Transverse colon (tissue), 4 donors: Measurements from ENCODE around the gene SEMA3E. TPM values are rescaled to one million over a fixed set of nuclear protein-coding genes. Genes with fewer than 3 reads are reported as not detected.

ENCODE experiments used
- DNase-seq: peaks from one replicate; pipeline ENCODE4 v3.0.0-alpha.2; 2019
- H3K27ac ChIP-seq, 4 donors: fragments of 200-600 bp; sonication (generic); 2 replicates each; pipeline ENCODE4 v1.5.1; 2016 to 2018; ENCODE audit warnings: inconsistent platforms in 4 of 4
- H3K27me3 ChIP-seq: fragments of 200-600 bp; sonication (generic); 2 replicates; pipeline ENCODE4 v1.5.1; 2017; ENCODE audit warnings: inconsistent platforms
- H3K36me3 ChIP-seq, 4 donors: fragments of 200-600 bp; sonication (generic); 2 replicates each; pipeline ENCODE4 v1.5.1; 2017 to 2019; ENCODE audit warnings: inconsistent platforms in 4 of 4
- H3K4me1 ChIP-seq, 4 donors: fragments of 200-600 bp; sonication (generic); 2 replicates each; pipeline ENCODE4 v1.5.1; 2017 to 2020; ENCODE audit warnings: inconsistent platforms in 4 of 4
- H3K4me3 ChIP-seq, 4 donors: fragments of 200-600 bp; sonication (generic); 1 replicate in 1 of 4; 2 replicates in 3 of 4; pipeline versions ENCODE4 v1.5.1 to v1.6.1; 2017 to 2019; ENCODE audit warnings: inconsistent platforms in 4 of 4
- H3K9me3 ChIP-seq, 2 donors: fragments of 200-600 bp; sonication (generic); 2 replicates each; pipeline ENCODE4 v1.5.1; 2017 to 2019; ENCODE audit warnings: inconsistent platforms in 2 of 2
- EP300 ChIP-seq: sonication (generic); formaldehyde crosslinking; IDR thresholded peaks from one replicate; pipeline ENCODE4 v1.6.1; 2017; ENCODE audit warnings: antibody characterized with exemption, low read depth
- POLR2A ChIP-seq: fragments of 450-650 bp; IDR thresholded peaks from one replicate; pipeline ENCODE4 v1.6.1; 2016; ENCODE audit warnings: antibody characterized with exemption, mild to moderate bottlenecking, moderate library complexity
- POLR2AphosphoS5 ChIP-seq, 3 donors: sonication (generic); formaldehyde crosslinking; IDR thresholded peaks; one replicate each; pipeline ENCODE4 v1.6.1; 2016; ENCODE audit warnings: antibody characterized with exemption in 3 of 3
- WGBS, 2 donors: methylation state at CpG; one replicate each; pipeline ENCODE4 v1.1.5; 2018; ENCODE audit warnings: low coverage in 1 of 2; 5-methylcytosine and 5-hydroxymethylcytosine counted together
- in situ Hi-C, 4 donors: fragments of 200-750 bp; cut with MboI; loops; one replicate each; pipeline versions ENCODE4 v1.15.0 to v1.15.1; 2017; ENCODE audit warnings: low sequenced_read_pairs in 3 of 4, low pct_ligation_motif_present in 1 of 4, low pct_unique_long_range_greater_than_20kb in 1 of 4
- intact Hi-C: fragments of 100-400 bp; cut with DNase I; formaldehyde crosslinking; loops from one replicate; pipeline ENCODE4 v1.15.1; 2023; ENCODE audit warnings: low total_unique reads
- total RNA-seq, 4 donors: library from RNA; depleted of rRNA; stranded (reverse); fragments of >200 nt; gene quantifications; one replicate each; pipeline ENCODE4 v1.1.0, GENCODE V29; 2016
- TF ChIP-seq, protein P1 (sequence below), 5 experiments: fragments of 200-600 bp in 3 of 5; fragments of 450-650 bp in 2 of 5; sonication (generic) in 3 of 5; IDR thresholded peaks; 1 replicate in 2 of 5; 2 replicates in 3 of 5; pipeline ENCODE4 v1.5.1; 2016 to 2017; ENCODE audit warnings: antibody characterized with exemption in 5 of 5, inconsistent platforms in 3 of 5, mild to moderate bottlenecking in 2 of 5, moderate library complexity in 1 of 5

The SEMA3E gene
- total RNA-seq, 4 donors from 2014 or later = 0.95 to 3.8 (median 1.4) TPM; not detected in 1

DNA sequence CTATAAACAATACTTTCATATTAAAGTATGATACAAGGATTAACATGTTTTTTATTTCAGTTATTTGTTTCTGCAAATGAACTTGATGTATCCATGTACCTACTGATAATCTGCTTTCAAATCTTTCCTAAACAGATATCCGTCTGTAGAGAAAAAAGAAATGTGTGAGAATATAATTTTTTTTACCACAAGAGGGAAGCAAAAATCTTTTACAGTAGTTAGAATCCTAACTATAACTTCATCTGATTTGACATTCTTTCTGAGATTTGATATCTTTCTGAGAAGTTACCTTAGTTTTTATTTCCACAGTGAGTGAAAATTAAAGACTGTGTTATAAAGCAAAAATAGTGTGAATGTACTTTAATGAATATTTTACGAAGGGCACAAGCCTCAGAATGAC lies 282.3 kb downstream of the SEMA3E start:
- no peaks in the 10 kb centered on the region for H3K36me3 ChIP-seq
- H3K4me3 ChIP-seq = no peak overlapping the region
- no peaks in the 10 kb centered on the region for H3K9me3 ChIP-seq
- DNase-seq = no peak
- no peaks in the 10 kb centered on the region for H3K27me3 ChIP-seq
- intact Hi-C loops (no loop called here), in situ Hi-C loops (no loop called here)
- H3K27ac ChIP-seq = no peak overlapping the region
- H3K4me1 ChIP-seq = no peaks in the 10 kb centered on the region
- WGBS, 2 donors = 31 to 32% methylated on average over 2 of the region's 2 CpGs
- TF ChIP-seq, protein P1, sequence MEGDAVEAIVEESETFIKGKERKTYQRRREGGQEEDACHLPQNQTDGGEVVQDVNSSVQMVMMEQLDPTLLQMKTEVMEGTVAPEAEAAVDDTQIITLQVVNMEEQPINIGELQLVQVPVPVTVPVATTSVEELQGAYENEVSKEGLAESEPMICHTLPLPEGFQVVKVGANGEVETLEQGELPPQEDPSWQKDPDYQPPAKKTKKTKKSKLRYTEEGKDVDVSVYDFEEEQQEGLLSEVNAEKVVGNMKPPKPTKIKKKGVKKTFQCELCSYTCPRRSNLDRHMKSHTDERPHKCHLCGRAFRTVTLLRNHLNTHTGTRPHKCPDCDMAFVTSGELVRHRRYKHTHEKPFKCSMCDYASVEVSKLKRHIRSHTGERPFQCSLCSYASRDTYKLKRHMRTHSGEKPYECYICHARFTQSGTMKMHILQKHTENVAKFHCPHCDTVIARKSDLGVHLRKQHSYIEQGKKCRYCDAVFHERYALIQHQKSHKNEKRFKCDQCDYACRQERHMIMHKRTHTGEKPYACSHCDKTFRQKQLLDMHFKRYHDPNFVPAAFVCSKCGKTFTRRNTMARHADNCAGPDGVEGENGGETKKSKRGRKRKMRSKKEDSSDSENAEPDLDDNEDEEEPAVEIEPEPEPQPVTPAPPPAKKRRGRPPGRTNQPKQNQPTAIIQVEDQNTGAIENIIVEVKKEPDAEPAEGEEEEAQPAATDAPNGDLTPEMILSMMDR (IDR thresholded peaks at IDR 0.05) = no peak
- TF ChIP-seq EP300 (no peak), POLR2AphosphoS5 (IDR thresholded peaks at IDR 0.05) (no peak), POLR2A (no peak)

DNA sequence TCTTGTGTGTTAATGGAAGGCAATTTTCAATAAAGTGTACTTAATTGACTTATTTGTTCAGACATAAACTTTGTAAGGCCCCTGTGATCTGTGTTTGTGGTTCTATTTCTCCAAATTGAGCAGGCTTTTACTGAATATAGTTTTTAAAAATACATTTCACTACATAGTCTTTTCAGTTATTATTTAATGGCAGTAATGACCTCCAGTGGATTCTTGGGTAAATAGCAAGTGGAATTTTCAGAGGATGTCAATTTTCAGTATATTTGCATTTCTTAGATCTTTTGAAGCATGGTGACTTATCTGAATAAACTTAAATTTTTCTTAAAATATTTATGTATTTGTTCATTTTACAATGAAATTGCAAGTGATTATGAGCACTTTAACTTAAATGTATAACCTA lies 283.2 kb downstream of the SEMA3E start:
- no peaks in the 10 kb centered on the region for H3K27me3 ChIP-seq
- no peaks in the 10 kb centered on the region for H3K4me1 ChIP-seq
- H3K9me3 ChIP-seq = no peaks in the 10 kb centered on the region
- DNase-seq = no peak
- in situ Hi-C loops (no loop called here), intact Hi-C loops (no loop called here)
- no peak overlapping the region for H3K4me3 ChIP-seq
- H3K36me3 ChIP-seq = no peaks in the 10 kb centered on the region
- no peak overlapping the region for H3K27ac ChIP-seq
- TF ChIP-seq POLR2A (no peak), POLR2AphosphoS5 (IDR thresholded peaks at IDR 0.05) (no peak)
- TF ChIP-seq, protein P1 (IDR thresholded peaks at IDR 0.05) = no peak

DNA sequence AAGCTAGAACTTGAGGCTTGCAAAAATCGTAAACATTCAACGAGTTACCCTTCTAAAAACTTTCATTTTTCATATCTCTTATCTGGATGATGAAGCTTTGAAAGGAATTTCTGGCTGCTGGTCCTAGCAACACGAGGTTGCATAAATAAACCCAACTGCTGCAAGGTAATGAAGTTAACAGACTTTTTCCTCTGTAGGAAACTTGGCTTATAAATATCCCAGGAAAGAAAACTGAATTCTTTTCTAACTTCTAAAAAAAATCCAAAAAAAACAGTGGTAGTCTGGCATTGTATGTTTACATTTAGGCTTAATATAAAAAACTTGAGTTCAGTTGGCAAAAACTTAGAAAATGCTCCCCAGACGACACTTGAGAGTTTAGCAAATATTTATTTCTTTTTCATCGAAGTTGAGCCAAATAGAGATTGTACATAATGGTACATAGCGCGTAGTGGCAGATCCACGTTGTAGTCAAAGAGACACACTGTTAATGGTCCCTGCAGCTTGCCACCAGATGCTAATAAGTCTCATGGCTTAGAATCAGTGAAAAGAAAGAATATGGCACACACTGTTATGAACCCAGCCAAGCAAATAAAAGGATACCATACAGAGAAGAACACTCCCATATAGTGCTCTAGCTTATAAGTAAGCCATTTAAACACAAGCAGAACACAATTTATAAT lies 285.9 kb downstream of the SEMA3E start:
- Histone ChIP-seq H3K9me3 (no peaks in the 10 kb centered on the region), H3K4me3 (no peak overlapping the region), H3K27ac (no peak overlapping the region), H3K27me3 (no peaks in the 10 kb centered on the region), H3K36me3 (no peaks in the 10 kb centered on the region), H3K4me1 (no peaks in the 10 kb centered on the region)
- intact Hi-C loops = no loop called here
- DNase-seq = no peak
- 37 to 47% methylated on average over 8 of the region's 8 CpGs for WGBS, 2 donors
- TF ChIP-seq EP300 = no peak
- TF ChIP-seq POLR2AphosphoS5 (IDR thresholded peaks at IDR 0.05) = no peak
- no peak for TF ChIP-seq POLR2A
- TF ChIP-seq, protein P1 (IDR thresholded peaks at IDR 0.05) = no peak
- in situ Hi-C loops = no loop called here

DNA sequence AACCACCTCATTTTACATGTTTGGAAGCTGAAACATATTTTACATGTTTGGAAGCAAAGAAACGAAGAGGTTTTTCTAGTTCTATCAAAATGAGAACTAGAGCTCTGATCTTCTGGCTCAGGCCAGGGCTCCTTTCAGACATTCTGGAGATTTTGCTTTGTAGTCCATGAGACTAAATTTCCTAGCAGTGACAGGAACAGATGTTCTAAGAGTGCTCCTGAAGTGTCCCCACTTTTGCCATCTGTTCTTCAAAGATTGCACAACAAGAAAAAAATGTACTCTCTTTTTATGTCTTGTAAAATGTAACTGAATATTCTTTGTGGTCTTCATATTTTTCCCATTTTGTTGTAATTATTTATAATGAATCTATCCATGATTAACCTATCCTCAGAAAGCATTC lies 289.8 kb downstream of the SEMA3E start:
- intact Hi-C loops (no loop called here), in situ Hi-C loops (no loop called here)
- TF ChIP-seq POLR2AphosphoS5 (IDR thresholded peaks at IDR 0.05) (no peak), POLR2A (no peak), EP300 (no peak)
- TF ChIP-seq, protein P1 (IDR thresholded peaks at IDR 0.05) = no peak
- Histone ChIP-seq H3K4me3 (no peak overlapping the region), H3K4me1 (no peaks in the 10 kb centered on the region), H3K36me3 (no peaks in the 10 kb centered on the region), H3K9me3 (no peaks in the 10 kb centered on the region), H3K27ac (no peak overlapping the region), H3K27me3 (no peaks in the 10 kb centered on the region)
- no peak for DNase-seq
- 57 to 68% methylated on average over 1 of the region's 1 CpG for WGBS, 2 donors
